HG02884 (cell line): ENCODE results near the gene LRRC4C.

Source experiments
- ATAC-seq: cut with Tn5 transposase; IDR thresholded peaks from one replicate; pipeline ENCODE4 v1.9.1; 2021; ENCODE audit warnings: mild to moderate bottlenecking, moderate library complexity; ENCODE audit not compliant: unreplicated experiment

LRRC4C gene

DNA sequence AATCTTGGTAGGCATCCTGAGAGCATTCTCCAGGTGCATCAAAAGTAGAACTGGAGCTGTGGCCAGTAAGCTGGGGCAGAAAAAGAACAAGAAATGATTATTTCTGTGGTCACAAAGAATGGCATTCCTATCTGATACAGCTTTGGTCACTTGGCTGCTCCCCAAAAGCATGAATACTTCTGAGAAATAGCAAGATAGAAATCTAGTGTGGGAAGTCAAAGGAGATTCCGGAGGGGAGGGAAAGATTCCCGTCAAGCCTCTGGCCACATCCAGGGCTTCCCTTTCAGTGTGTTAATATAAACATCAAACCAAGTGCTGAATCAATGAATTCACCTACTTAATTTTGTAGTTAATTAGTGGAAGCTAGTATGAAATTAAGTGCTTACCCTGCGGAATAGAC is 1185.4 kb downstream of the LRRC4C start:
- no peak for ATAC-seq

GRCh38 chr11:40273192-40273732 is 1186.2 kb downstream of the LRRC4C start:
- ATAC-seq, result no peak

- no peak for ATAC-seq
Observed at GRCh38 chr11:40271361-40271760, 1188.1 kb downstream of the LRRC4C start.

GRCh38 chr11:40269865-40270264 is 1189.6 kb downstream of the LRRC4C start:
- ATAC-seq, result no peak

- ATAC-seq, result no peak
Observed at GRCh38 chr11:40268551-40268950, 1190.9 kb downstream of the LRRC4C start.

GRCh38 chr11:40255457-40255856 is 1204.0 kb downstream of the LRRC4C start:
- ATAC-seq, result no peak

DNA sequence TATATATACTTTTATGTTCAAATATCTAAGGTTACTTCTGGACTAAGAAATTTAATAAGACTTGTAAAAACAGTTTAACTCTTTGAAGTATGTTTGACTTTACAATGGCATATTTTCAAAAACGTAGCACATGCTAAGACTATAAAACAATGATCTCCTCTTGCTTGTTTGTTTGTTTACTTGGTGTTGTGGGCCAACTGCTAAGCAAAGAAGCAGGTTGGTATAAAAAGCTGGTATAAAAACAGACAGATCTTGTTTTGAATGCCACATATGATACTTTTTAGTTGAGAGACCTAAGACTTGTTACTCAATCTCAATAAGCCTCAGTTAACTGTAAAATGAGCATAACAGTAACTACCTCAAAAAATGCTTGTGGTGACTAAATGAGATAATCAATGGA is 1206.3 kb downstream of the LRRC4C start:
- ATAC-seq, result no peak

GRCh38 chr11:40252236-40252635 is 1207.2 kb downstream of the LRRC4C start:
- no peak for ATAC-seq

- ATAC-seq, result no peak
Observed at GRCh38 chr11:40246983-40247382, 1212.5 kb downstream of the LRRC4C start.

DNA sequence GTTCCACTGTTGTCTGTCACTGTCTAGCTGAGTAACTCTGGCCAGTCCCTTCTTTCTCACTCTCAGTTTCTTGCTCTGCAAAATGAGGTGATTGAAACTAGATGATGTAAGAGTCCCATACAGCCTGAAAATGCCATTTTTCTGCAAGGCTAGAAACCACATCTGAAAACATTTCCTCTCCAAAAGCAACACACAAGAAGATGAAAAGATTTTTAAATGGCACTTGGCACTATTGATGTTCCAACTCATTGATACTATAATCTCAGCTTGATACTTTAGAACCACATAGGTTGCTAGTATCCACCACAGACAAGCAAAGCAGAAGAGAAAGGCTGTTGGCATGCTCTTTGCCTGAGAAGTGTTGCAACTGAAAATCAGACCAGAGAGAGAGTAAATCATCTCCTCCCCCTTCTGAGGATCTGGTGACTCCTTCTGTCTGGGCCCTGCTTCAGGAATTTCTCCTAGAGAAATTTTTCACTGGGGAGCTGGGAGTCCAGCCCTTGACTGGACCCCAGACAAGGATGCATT is 1217.9 kb downstream of the LRRC4C start:
- peak; percentile 86 for ATAC-seq

DNA sequence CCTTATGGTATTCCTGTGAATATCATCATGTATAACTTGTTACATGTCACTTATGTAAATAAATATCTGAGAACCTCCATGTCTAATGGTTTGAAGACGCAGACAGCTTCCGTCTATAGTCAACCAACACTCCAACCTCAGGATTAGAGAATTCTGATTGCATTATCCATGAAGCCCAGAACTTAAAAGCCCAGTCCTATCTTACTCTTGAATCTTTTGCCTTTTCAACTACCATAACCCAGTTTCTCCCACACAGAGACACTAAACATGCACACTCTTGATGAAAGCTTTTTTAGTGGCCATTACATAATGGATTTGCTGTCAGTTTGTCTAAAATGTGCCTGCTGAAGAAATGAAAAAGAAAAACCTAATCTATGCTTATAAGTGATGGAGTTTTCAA is 1219.2 kb downstream of the LRRC4C start:
- ATAC-seq, result no peak

DNA sequence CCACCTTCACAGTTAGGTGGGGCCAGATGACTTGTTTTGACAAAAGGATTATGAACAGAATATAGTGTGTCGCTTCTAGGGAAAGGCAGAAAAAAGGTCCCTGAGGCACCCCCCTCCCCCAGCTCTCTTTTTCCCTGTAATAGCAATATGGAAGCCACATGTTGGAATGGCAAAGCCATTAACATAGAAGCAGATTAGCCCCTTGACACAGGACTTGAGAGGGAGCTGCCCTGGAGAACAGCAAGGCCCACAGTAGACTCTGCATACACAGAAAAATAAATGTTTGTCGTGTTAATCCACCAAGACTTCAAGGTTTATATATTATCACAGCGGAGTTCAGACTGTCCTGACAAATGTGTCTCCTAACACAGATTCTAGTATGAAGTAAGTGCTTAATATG is 1222.9 kb downstream of the LRRC4C start:
- ATAC-seq, result no peak

GRCh38 chr11:40235841-40236240 is 1223.6 kb downstream of the LRRC4C start:
- no peak for ATAC-seq

DNA sequence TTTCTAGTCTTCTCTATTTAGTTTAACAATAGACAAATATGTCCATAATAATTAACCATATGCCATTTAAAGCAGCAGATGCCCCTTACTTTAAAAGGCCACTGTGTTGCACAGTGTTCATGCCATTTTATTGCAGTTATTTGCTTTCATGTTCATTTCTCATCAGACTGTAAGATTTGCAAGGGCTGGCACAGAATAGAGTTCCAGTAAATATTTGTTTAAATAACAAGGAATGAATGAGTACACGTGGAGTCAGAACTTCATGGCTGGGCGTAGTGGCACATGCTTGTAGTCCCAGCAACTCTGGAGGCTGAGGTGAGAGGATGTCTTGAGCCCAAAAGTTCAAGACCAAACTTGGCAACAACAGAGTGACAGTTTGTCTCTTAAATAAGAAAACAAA is 1228.6 kb downstream of the LRRC4C start:
- no peak for ATAC-seq

DNA sequence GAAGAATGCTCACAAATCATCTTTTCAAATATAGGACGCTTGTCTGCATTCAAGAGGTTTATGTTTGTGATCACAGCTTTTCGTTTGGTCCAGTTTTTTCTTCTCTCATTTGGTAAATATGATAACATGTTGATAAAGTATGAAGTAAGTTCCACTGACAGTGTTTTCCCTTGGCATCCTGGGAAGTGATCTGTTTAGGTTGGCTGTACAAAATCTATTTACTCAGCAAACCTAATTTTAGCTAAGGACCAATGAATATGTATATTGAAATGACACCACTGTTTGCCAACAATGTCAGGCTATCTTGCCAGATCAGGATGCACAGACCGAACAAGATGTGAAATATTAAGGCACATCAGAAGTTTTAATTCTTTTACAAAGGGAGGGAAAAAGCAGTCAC is 1230.8 kb downstream of the LRRC4C start:
- no peak for ATAC-seq

DNA sequence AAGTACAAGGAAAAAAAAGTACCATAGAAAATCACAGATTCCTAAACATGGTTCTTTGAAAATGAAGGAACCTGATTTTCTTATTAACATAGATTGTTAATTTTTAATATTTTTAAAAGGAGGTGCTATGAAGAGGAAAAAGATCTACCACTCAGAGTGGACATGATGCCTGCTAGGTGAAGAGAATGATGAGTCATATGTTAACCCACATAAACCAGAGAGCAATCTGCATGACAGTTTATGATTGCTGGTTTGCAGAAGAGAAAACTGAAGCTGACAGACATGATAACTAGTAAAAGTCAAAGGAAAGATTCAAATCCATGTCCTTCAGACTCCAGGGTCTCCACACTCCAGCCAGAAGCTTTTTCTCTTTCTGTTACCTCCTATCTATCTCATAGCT is 1231.7 kb downstream of the LRRC4C start:
- ATAC-seq, result no peak

GRCh38 chr11:40226654-40227053 is 1232.8 kb downstream of the LRRC4C start:
- no peak for ATAC-seq

DNA sequence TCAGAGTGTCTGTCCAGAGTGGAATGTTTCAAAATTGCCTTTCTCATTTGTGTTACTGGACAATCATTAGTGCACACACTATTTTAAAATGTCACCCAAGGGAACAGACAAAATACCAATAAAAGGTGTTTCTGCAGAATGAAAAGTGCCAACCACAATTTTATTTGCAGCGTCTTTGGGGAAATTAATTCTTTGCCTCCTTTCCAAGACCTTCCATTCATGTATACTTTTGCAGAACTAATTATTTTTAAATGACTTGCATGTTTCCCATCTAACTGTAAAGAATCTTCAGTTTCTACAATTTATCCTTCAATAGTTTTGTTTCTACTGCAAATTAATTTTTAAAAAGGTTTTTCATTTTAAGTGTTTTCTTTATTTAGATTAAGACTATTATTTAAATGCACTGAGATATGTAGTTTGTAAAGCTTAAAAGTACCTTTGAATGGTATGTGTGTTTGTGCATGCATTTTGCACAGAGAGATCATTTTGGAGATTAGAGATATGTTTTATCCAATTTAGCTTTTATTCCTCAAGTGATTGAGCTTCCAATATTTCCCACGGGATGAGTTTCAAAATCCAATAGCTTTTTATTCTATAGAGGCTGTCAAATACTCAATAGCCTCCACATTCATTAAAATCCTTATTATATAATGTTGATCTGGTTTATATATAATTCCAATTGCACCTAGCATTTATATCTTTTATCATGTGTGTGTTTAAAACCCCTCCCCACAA is 1235.7 kb downstream of the LRRC4C start:
- no peak for ATAC-seq

- ATAC-seq, result no peak
Observed at GRCh38 chr11:40219401-40219800, 1240.1 kb downstream of the LRRC4C start.

- ATAC-seq, result no peak
Observed at GRCh38 chr11:40215556-40215955, 1243.9 kb downstream of the LRRC4C start.

- no peak for ATAC-seq
Observed at GRCh38 chr11:40207416-40207815, 1252.0 kb downstream of the LRRC4C start.

DNA sequence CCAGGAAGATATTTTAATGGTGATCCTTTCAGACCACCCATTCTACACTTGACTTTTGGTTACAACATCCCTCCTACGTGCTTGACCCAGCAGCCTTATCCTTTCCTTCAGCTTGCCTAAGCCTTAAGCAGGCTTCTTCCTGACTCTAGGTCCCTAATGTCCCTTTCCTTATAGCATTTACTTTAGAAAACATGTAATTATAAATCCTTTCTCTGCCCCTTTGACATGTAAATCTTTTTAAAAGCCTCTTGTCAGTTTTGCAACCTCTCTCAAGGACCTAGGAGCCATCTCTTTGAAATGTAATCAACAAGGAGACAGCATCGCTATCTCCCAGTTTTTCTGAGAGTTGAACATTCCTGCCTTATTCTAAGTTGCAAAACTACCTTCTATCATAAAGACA is 1255.2 kb downstream of the LRRC4C start:
- ATAC-seq, result no peak

GRCh38 chr11:40203606-40204005 is 1255.8 kb downstream of the LRRC4C start:
- no peak for ATAC-seq
